ENCODE data around the gene DGAT2. TPM values are rescaled to one million over a fixed set of nuclear protein-coding genes. Genes with fewer than 3 reads are reported as not detected.

The DGAT2 gene
- total RNA-seq, 1 experiment from 2014 or later: 2.8 TPM

DNA sequence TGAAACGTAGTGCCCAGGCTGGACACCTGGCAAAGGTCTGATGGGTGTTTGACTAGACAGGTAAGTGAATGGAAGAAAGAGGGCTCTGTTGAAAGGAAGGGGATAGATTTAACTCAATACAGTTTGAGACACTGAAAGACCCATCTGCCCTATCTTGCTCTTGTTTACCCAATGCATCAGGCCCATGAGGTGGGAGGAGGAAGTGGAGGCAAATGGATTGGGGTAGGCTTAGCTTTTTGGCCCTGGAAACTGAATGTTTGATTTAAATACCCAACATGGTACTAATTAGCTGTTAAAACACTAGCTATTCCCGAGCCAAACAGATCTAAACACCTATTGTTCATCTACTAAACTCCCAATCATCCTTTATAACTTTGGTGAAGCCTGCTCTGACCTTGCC lies 42.9 kb downstream of the DGAT2 start:
- no peak for TF ChIP-seq CTCF (conservative IDR thresholded peaks at IDR 0.05)

More for the DNA sequence above, 42.9 kb downstream of the DGAT2 start:
- H3K4me3 Mint-ChIP-seq: no peak overlapping the region
- no peak overlapping the region for H3K4ac ChIP-seq (ENCODE audit: low read depth, low read length)
- H3K4me1 Mint-ChIP-seq: peaks cover 16 to 18% of the 10 kb centered on the region in 2 experiments
- no peak overlapping the region for H2BK12ac ChIP-seq (ENCODE audit: insufficient read length, low read depth, low read length)
- H2AFZ ChIP-seq (ENCODE audit: low read length): no peak overlapping the region
- no peak overlapping the region for H3K27ac Mint-ChIP-seq
- H2BK120ac ChIP-seq (ENCODE audit: low read depth, low read length, poor library complexity, severe bottlenecking): no peak overlapping the region
- no peak overlapping the region for H3T11ph ChIP-seq (ENCODE audit: low read length)
- no peaks in the 10 kb centered on the region for H3K27me3 ChIP-seq (ENCODE audit: insufficient read depth, low read length)
- peaks cover 6% of the 10 kb centered on the region for H3K23me2 ChIP-seq (ENCODE audit: insufficient read length, low read depth, low read length, poor library complexity, severe bottlenecking)
- no peak overlapping the region for H3K27ac ChIP-seq (ENCODE audit: insufficient read length, low read depth, low read length)
- H3K23ac ChIP-seq (ENCODE audit: insufficient read length, low read depth, low read length): no peak overlapping the region
- no peak overlapping the region for H2BK20ac ChIP-seq (ENCODE audit: low read depth, low read length, poor library complexity, severe bottlenecking)
- H3K79me2 ChIP-seq (ENCODE audit: insufficient read depth, low read length): peaks cover under 1% of the 10 kb centered on the region
- H3K36me3 Mint-ChIP-seq (ENCODE audit: insufficient read depth in 1 of 3, low read depth in 3 of 3): no peaks in the 10 kb centered on the region
- H3K14ac ChIP-seq (ENCODE audit: insufficient read depth, low read length): no peak overlapping the region
- H4K8ac ChIP-seq (replicated peaks; ENCODE audit: insufficient read length, low read depth, low read length): no peak overlapping the region
- H4K20me1 ChIP-seq (ENCODE audit: control insufficient read depth, insufficient read depth, insufficient read length): no peaks in the 10 kb centered on the region
- H3K56ac ChIP-seq (ENCODE audit: insufficient read length, low read depth, low read length): no peak overlapping the region
- H3K79me1 ChIP-seq (ENCODE audit: insufficient read depth, low read depth, low read length, poor library complexity, severe bottlenecking): no peaks in the 10 kb centered on the region
- no peak overlapping the region for H2BK15ac ChIP-seq (ENCODE audit: low read depth, low read length)
- H3K9ac ChIP-seq (ENCODE audit: extremely low read depth, insufficient read length, low read length): no peak overlapping the region
- H4K91ac ChIP-seq (ENCODE audit: insufficient read length, low read depth, low read length): no peak overlapping the region
- H3K27me3 Mint-ChIP-seq (ENCODE audit: low read depth): no peaks in the 10 kb centered on the region
- H3K9me3 ChIP-seq (ENCODE audit: control insufficient read depth, low read depth, low read length): no peaks in the 10 kb centered on the region
- no peak overlapping the region for H4K5ac ChIP-seq (ENCODE audit: insufficient read length, low read depth, low read length)
- H2BK5ac ChIP-seq (ENCODE audit: insufficient read length, low read length): no peak overlapping the region
- no peaks in the 10 kb centered on the region for H3K9me3 Mint-ChIP-seq
- H3K18ac ChIP-seq (ENCODE audit: insufficient read length, low read depth, low read length): no peak overlapping the region
- H2AK5ac ChIP-seq (ENCODE audit: insufficient read length, low read length): no peak overlapping the region
- whole genome bisulfite sequencing (ENCODE audit: extremely low coverage, insufficient read length, low lambda C conversion rate): no CpG with 5 or more reads among the region's 2 CpGs
- H3K4me1 ChIP-seq (ENCODE audit: insufficient read depth, low read length): peaks cover 2% of the 10 kb centered on the region; the same call in 1 of the 2 replicates
- H3K4me2 ChIP-seq (ENCODE audit: insufficient read depth, insufficient read length, low read length): no peak overlapping the region
- DNase-seq: no peak
